PFSK-1 (cell line): ENCODE data around the gene EML4.

Experiments used
- FOXP2 ChIP-seq: optimal IDR thresholded peaks from 2 replicates; pipeline ENCODE3; 2011; ENCODE audit warnings: borderline replicate concordance, control low read depth, inconsistent platforms; ENCODE audit not compliant: insufficient read depth; ENCODE audit errors: extremely low read length, extremely low read depth
- POLR2AphosphoS5 ChIP-seq: IDR thresholded peaks from 2 replicates; pipeline ENCODE4 v1.6.1; 2012; ENCODE audit warnings: low read depth, mild to moderate bottlenecking, control low read depth, low read length, moderate library complexity
- REST ChIP-seq, 2 experiments: IDR thresholded peaks; 2 replicates each; pipeline versions ENCODE4 v1.6.1 to v1.8.0; 2011 to 2012; ENCODE audit warnings: low read depth in 2 of 2, low read length in 2 of 2, control low read depth in 1 of 2, inconsistent platforms in 1 of 2, mild to moderate bottlenecking in 1 of 2, moderate library complexity in 1 of 2; ENCODE audit not compliant: insufficient read depth in 1 of 2
- SIN3A ChIP-seq: IDR thresholded peaks from 2 replicates; pipeline ENCODE4 v1.6.1; 2012; ENCODE audit warnings: mild to moderate bottlenecking, low read length, moderate library complexity, borderline replicate concordance; ENCODE audit not compliant: insufficient read depth
- TAF1 ChIP-seq: IDR thresholded peaks from 2 replicates; pipeline ENCODE4 v1.6.1; 2012; ENCODE audit warnings: low read length, control low read depth, borderline replicate concordance; ENCODE audit not compliant: insufficient read depth

The EML4 gene

GRCh38 chr2:42141687-42142546 lies 27.2 kb upstream of the EML4 start:
- TF ChIP-seq SIN3A (no peak), TAF1 (no peak), FOXP2 (no peak), POLR2AphosphoS5 (no peak), REST (IDR thresholded peaks at IDR 0.05; ENCODE audit: insufficient read depth in 1 of 2, low read depth in 2 of 2, low read length in 2 of 2) (no peak)

DNA sequence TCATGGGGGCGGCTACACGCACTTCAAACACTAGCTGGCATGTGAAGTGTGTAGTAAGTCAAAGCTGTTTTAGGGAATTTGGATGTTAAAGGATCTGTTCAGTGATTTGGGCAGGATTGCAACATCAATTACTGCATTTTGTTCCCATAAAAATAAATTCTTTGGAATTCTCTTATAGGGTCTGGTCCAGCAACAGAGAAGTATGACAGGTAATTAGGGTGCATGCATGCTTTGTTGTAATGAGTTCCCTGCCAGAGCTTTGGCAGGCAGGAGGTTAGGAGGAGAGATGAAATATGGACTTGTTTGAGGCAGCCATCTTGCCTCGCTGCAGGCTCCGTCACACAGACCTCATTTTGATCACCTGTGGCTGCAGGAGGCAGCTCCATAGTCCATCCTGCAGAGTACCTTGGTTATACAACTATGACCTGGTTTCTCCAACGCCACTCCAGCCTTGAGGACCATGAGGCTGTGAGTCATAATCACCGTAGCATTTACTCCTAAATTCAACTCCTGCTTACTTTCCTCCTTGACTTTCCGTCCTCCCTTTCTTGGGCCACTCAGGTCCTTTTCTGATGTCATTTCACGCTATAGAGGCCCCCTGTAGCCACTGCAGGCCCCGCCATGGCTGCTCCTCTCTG lies 26.5 kb upstream of the EML4 start:
- TF ChIP-seq POLR2AphosphoS5 (no peak), SIN3A (no peak), FOXP2 (no peak), REST (IDR thresholded peaks at IDR 0.05; ENCODE audit: insufficient read depth in 1 of 2, low read depth in 2 of 2, low read length in 2 of 2) (no peak), TAF1 (no peak)

DNA sequence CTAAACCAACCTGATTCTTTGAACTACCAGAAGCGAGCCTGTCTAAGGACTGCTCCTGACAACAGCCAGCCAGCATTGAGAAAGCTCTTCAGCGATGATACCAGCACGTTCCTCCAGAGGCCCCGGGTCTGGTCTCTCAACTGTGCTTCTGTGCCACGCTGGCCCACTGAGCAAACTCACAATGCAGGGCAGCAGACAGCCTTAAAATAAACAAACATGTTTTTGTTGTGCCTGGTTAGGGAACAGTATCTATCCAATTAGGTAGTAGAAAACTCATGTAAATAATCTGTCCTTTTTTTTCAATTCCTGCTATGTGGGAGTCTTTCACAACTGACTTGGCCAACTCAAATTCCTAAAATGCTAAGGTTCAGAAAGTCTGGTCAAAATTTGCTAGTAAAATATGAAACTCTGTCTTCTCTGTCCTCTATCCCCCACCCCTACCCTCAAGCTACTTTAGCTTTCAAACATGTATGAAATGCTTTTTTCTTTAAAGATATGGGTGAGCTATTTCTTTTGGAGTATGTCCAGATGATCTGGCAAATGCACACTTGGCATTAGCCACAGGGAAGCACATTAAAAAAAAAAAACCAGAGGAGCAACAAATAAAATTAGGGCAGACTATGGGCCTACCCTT lies 21.4 kb upstream of the EML4 start:
- TF ChIP-seq SIN3A (no peak), TAF1 (no peak), REST (IDR thresholded peaks at IDR 0.05; ENCODE audit: insufficient read depth in 1 of 2, low read depth in 2 of 2, low read length in 2 of 2) (no peak), POLR2AphosphoS5 (no peak), FOXP2 (no peak)

DNA sequence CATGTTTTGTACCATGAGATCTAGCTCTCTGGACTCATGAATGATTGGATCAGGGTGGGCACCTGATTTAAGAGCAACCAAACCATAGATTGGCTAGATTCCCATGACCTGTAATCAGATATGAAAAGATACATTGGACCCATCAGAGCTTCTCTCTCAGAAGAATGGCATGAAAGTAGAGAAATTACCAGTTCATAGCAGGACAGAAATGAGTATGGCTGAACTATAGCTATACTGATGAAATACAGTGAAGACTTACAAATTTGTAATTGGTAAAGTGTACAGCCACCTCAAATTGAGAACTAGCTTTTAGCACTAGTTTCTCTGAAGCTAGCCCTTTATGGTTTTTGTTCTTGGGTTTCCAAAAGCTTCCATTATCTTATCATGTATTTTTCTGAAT lies 19.0 kb upstream of the EML4 start:
- TF ChIP-seq REST (IDR thresholded peaks at IDR 0.05; ENCODE audit: insufficient read depth in 1 of 2, low read depth in 2 of 2, low read length in 2 of 2) (no peak), TAF1 (no peak), FOXP2 (no peak), POLR2AphosphoS5 (no peak), SIN3A (no peak)
